Stimulated activated CD4-positive, alpha-beta T cell treated with anti-CD3 and anti-CD28 coated beads, Interleukin-15, amount 100 ng/mL, for 1 hour (primary cell): Measurements from ENCODE around the gene KCNK18.
"Not testable (repeated sequence)": the region's sequence is repeated elsewhere in the genome, so short reads cannot be mapped to it uniquely, and the experiment has no call there.

Experiments
- DNase-seq, 2 donors: peaks; one replicate each; pipeline ENCODE4 v3.0.0-alpha.2; 2020; ENCODE audit warnings: low read depth in 1 of 2, low spot score in 1 of 2

KCNK18 gene

GRCh38 chr10:117170244-117170643 lies 27.0 kb upstream of the KCNK18 start:
- no peak for DNase-seq

DNA sequence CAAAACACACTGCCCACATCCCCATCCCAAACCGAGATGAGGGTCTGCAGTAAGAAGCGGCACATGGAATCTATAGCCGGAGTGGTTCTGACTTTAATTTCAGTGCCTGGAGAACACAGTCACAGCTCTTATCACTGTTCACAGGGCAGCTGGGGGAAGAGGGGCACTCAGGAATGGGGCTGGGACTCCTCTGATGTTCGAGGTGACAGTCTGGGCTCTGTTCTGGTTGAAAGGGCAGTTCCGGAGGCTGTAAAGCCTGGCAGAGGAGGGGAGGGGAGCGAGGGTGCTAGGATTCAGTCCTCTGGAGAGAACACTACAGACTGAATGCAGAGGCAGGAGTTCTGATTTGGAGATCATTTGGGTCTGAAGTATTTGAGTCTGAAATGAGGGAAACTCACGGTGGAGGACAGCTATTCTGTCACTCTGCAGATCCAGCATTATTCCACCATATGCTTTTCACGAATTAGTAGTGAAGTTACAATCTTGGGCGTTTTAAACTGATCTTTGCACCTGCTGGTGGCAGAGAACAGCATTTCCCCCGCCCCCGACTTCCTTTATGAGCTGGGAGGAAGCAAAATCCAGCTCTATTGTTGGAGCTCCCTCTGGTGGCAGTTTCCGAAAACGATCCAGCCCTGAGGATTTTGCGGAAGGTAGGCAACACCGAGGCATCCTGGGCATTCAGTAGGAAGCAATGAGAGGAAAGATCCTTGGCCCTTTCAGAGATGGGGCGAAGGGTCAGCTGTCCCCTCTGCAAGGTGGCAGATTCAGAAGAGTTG lies 22.7 kb upstream of the KCNK18 start:
- peak; percentile 57 to 68 for DNase-seq

DNA sequence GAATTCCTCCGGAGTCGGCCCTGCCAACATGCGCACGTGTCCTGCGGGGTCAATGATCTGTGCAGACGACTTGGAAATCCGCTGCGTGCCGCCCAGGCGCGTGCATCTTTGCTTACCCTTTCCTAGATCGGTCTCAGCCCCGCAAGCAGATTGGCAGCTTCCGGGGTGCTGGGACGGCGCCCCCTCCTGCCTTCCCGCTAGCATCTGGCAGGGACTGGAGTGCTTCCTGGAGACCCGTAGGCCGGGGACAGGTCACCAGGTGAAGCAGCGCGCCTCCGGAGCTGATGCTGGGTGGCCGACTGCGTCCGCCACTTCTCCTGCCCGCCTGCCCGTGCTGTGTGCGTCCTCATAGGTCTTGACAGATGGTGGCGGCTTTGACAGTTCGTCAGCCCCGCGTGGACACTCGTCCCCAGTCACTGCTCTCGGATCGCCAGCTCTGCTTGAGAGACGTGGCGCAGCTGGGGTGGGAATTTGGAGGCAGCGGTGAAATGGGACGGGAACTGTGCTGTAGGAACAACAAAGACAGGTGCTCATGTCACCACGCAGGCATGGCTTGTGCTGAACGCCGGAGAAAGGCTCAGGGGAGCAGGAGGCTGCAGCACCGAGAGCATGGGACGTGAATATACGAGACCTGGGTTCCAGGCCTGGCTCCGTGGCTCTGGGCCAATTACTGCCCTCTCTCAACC lies 21.9 kb upstream of the KCNK18 start:
- peak in 1 of 2 donors; percentile 19 for DNase-seq

DNA sequence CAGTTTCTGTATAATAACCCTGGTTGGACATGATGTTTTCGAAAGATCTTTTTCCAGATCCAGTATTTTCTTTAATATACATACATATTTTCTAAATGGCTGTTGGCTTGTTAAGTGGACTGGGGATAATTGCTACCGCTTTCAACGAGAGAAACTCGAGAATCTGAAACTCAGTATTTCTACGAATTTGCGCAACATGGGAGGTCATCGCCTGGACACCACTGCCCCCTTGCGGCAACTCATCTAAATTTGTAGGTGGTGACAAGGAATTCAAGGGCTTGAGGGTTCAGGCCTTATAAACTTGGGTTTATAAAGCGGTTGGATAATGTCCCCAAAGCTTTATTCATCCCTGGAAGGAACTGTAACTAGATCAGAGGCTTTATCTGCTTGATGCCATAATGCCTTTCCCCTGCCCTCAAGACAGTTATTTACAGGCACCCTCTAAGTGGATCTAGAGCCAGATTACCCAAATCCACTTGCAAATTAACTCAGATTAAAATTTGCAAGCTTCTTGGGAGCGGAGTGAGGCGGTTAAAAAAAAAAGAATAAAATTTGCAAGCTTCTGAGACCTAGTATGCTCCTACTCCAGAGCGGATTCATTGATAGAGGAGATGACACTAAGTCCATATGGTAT lies 21.3 kb upstream of the KCNK18 start:
- DNase-seq = peak; percentile 38 to 65

- DNase-seq = no peak
Measured at GRCh38 chr10:117178190-117178589, 19.1 kb upstream of the KCNK18 start.

DNA sequence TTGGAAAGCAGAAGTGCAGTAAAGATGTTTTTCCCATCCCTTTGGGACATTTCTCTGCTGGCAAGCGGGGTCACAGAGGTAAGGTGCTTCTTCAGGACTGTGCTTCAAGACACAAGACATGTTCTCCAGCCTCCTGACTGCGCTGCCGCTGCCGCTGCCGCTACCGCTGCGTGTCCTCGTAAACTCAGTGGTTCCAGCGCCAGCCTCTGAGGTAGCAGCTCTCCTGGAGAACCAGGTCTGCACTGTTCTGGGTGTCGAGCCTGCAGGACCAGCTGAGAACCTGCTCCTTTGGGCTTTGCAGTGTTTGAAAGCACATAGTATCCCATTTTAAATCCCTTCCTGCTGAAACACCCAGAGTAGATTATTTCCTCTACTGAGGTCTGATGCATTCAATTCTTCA lies 13.0 kb upstream of the KCNK18 start:
- no peak for DNase-seq

GRCh38 chr10:117184821-117185220 lies 12.5 kb upstream of the KCNK18 start:
- DNase-seq = no peak

GRCh38 chr10:117185817-117186216 lies 11.5 kb upstream of the KCNK18 start:
- not testable (repeated sequence) for DNase-seq

- DNase-seq = no peak
Measured at GRCh38 chr10:117186832-117187615, 10.3 kb upstream of the KCNK18 start.

GRCh38 chr10:117188371-117188770 lies 8.9 kb upstream of the KCNK18 start:
- no peak for DNase-seq

DNA sequence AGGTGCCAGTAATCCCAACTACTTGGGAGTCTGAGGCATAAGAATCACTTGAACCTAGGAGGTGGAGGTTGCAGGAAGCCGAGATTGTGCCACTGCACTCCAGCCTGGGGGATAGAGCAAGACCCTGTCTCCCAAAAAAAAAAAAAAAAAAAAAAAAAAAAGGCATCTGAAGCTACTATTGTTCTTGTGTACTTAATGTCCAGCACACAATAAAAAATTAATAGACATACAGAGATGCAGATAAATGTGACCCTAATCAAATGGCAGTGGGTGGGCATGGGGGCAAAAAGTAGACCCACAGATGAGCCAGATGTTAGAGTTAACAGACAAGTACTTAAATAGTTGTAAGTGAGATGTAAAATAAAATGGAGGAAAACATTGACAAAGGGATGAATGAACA lies 7.7 kb upstream of the KCNK18 start:
- no peak for DNase-seq

- no peak for DNase-seq
Measured at GRCh38 chr10:117198088-117198487, 799 bp downstream of the KCNK18 start.

- DNase-seq = no peak
Measured at GRCh38 chr10:117201826-117202225, 4.5 kb downstream of the KCNK18 start.

- DNase-seq = no peak
Measured at GRCh38 chr10:117204316-117204715, 7.0 kb downstream of the KCNK18 start.

DNA sequence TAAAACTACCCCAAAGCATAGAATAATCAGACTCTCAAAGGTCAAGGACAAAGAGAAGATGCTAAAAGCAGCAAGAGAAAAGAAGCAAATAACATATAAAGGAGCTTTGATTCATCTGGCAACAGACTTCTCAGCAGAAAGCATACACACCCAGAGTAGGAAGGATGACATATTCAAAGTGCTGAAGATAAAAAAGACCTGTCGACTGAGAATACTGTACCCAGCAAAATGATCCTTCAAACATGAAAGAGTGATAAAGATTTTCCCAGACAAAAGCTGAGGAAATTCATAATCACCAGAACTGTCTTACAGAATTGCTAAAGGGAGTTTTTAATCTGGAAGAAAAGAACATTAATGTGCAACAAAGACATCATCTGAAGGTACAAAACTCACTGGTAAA lies 14.9 kb downstream of the KCNK18 start:
- no peak for DNase-seq

DNA sequence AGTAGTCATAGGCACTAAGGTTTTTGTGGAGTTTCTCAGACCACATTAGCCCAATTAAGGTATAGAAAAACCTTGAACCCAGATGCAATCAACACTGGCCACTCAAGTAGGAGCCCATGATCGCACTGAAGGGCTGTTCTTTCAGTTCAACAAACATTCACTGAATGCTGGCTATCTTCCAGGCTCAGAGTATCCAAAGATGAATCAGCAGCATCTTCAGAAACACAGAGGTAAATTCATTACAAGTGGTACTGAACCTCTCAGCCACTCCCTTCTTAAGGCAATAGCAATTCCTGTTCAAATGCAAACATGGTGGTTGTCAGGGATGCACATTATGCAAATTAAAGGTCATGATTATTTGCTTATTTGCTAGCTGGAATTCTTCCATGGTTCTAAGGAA lies 17.1 kb downstream of the KCNK18 start:
- no peak for DNase-seq

DNA sequence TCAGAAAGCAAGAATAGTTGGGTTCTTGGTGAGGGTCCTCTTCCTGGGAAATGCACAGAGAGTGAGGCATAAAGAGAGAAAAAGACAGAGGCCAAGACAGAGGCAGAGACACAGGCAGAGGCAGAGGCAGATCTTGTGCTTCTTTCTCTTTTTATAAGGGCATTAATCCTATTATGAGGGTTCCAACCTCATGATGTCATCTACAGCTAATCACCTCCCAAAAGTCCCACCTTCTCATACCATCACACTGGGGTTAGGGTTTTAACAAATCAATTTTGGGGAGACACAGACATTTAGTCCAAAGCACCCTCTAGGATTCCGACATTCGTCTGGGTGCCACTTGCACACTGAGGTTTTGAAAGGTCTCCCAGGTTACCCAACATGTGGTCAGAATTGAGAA lies 17.8 kb downstream of the KCNK18 start:
- DNase-seq = no peak

- no peak for DNase-seq
Measured at GRCh38 chr10:117216028-117216427, 18.7 kb downstream of the KCNK18 start.

GRCh38 chr10:117216611-117217195 lies 19.4 kb downstream of the KCNK18 start:
- DNase-seq = peak; percentile 35 to 62

DNA sequence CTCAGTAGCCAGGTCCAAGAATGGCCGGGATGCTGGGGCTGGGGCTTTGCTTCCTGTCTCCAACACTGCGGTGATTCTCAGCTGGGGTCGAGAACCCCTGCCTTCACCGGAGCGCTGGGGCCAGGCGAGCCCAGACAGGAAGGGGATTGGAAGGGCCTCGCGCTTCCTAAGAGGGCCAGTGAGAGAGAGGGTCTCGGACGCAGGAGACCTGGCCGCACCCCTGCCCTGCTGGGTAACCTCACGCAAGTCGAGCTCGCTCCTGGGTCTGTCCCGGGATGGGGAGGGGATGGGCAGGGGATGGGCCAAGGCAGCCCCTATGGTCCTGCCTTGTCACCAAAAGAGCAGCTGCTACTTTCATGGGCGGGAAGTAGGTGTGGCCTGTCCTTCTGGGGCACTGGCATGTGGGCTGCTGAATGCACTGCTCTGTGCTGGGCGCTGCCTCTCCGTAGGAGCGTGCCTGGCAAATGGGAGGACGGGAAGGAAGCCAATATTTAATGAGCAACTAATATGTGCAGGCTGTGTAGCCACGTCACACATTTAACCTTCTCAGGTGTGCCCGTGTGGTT lies 20.0 kb downstream of the KCNK18 start:
- DNase-seq = no peak

DNA sequence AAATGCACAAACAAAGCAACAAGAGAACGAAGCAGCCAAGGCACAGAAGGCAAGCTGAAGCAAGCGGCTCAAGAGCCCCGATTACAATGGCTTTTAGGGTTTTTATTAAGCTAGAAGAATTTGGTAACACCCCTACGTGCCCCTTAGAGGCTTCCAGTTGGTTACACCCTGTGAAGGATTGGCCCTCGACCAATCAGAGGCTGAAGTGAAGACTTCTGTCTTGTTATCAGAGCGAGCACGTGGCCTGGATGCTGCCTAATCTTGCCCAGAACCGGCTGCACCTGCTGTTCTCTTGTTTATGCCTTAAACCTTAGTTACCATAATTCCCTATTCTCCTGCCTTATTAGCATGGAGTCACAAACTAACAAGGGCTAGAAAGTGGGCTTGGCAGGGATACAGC lies 21.4 kb downstream of the KCNK18 start:
- no peak for DNase-seq
